Stimulated activated CD8-positive, alpha-beta memory T cell treated with anti-CD3 and anti-CD28 coated beads, Interleukin-7, amount 100 ng/mL, for 4 hours (primary cell): ENCODE data around the gene FOXP4.

Experiments
- DNase-seq, 2 donors: peaks; one replicate each; pipeline ENCODE4 v3.0.0-alpha.2; 2020; ENCODE audit warnings: low read depth in 2 of 2

FOXP4 gene

GRCh38 chr6:41625442-41625841, 79.3 kb downstream of the FOXP4 start:
- DNase-seq = no peak

- no peak for DNase-seq
These were observed 79.8 kb downstream of the FOXP4 start for GRCh38 chr6:41626022-41626421.

GRCh38 chr6:41626917-41627316, 80.7 kb downstream of the FOXP4 start:
- DNase-seq = no peak

GRCh38 chr6:41629128-41629527, 82.9 kb downstream of the FOXP4 start:
- no peak for DNase-seq

- DNase-seq = no peak
These were observed 83.9 kb downstream of the FOXP4 start for GRCh38 chr6:41630069-41630468.

- no peak for DNase-seq
These were observed 84.8 kb downstream of the FOXP4 start for GRCh38 chr6:41630946-41631345.

GRCh38 chr6:41633056-41633634, 87.0 kb downstream of the FOXP4 start:
- DNase-seq = no peak

GRCh38 chr6:41634657-41635056, 88.5 kb downstream of the FOXP4 start:
- DNase-seq = no peak

GRCh38 chr6:41635365-41635764, 89.2 kb downstream of the FOXP4 start:
- DNase-seq = no peak

GRCh38 chr6:41636833-41637193, 90.6 kb downstream of the FOXP4 start:
- DNase-seq = no peak

GRCh38 chr6:41637194-41638001, 91.2 kb downstream of the FOXP4 start:
- no peak for DNase-seq

GRCh38 chr6:41638002-41638934, 92.1 kb downstream of the FOXP4 start, which contains the start of gene MDFI:
TSS of gene MDFI (plus strand) at chr6:41638468. CDS start at chr6:41638750, 282 bp downstream.
- DNase-seq = no peak

GRCh38 chr6:41638935-41639808, 93.0 kb downstream of the FOXP4 start:
- no peak for DNase-seq

- DNase-seq = no peak
These were observed 93.7 kb downstream of the FOXP4 start for GRCh38 chr6:41639809-41640371.

GRCh38 chr6:41640426-41640825, 94.2 kb downstream of the FOXP4 start:
- DNase-seq = no peak

GRCh38 chr6:41641352-41641925, 95.3 kb downstream of the FOXP4 start:
- DNase-seq = no peak

- DNase-seq = no peak
These were observed 96.1 kb downstream of the FOXP4 start for GRCh38 chr6:41642090-41642959.

GRCh38 chr6:41642960-41643898, 97.0 kb downstream of the FOXP4 start:
- no peak for DNase-seq

- DNase-seq = no peak
These were observed 97.7 kb downstream of the FOXP4 start for GRCh38 chr6:41643899-41644269.
